Right lobe of liver (tissue), 6 donors: Measurements from ENCODE around the gene LHFPL4. TPM values are rescaled to one million over a fixed set of nuclear protein-coding genes. Genes with fewer than 3 reads are reported as not detected.

Experiments used
- ATAC-seq, 4 donors: fragments of 200-7000 bp; cut with Tn5 transposase; one replicate each; pipeline ENCODE4 v1.9.1; 2020; ENCODE audit warnings: mild to moderate bottlenecking in 4 of 4, moderate library complexity in 4 of 4
- DNase-seq, 3 donors: peaks; one replicate each; pipeline ENCODE4 v3.0.0-alpha.2; 2020
- H3K27ac ChIP-seq, 3 donors: fragments of 200-600 bp; one replicate each; pipeline ENCODE4 v1.8.0; 2022
- H3K27me3 ChIP-seq, 2 donors: fragments of 200-600 bp; one replicate each; pipeline ENCODE4 v1.8.0; 2022
- H3K36me3 ChIP-seq, 4 donors: fragments of 200-600 bp; sonication (generic) in 1 of 4; one replicate each; pipeline versions ENCODE4 v1.5.1 to v1.8.0; 2017 to 2022; ENCODE audit warnings: control low read depth in 1 of 4
- H3K4me1 ChIP-seq, 4 donors: fragments of 200-600 bp; sonication (generic) in 1 of 4; one replicate each; pipeline versions ENCODE4 v1.5.1 to v1.8.0; 2017 to 2022; ENCODE audit warnings: control low read depth in 1 of 4
- H3K4me3 ChIP-seq, 3 donors: fragments of 200-600 bp; one replicate each; pipeline ENCODE4 v1.8.0; 2022
- H3K9me3 ChIP-seq, 4 donors: fragments of 200-600 bp; sonication (generic) in 1 of 4; one replicate each; pipeline versions ENCODE4 v1.5.1 to v1.8.0; 2017 to 2022; ENCODE audit warnings: control low read depth in 1 of 4
- CTCF ChIP-seq, 4 donors: fragments of 200-600 bp in 3 of 4; fragments of 450-650 bp in 1 of 4; IDR thresholded peaks; one replicate each; pipeline versions ENCODE4 v1.5.1 to v1.8.0; 2016 to 2022; ENCODE audit warnings: antibody characterized with exemption in 4 of 4, mild to moderate bottlenecking in 2 of 4
- POLR2A ChIP-seq: fragments of 450-650 bp; IDR thresholded peaks from one replicate; pipeline ENCODE4 v1.6.1; 2017; ENCODE audit warnings: antibody characterized with exemption, mild to moderate bottlenecking
- WGBS: methylation state at CpG from one replicate; pipeline ENCODE4 v1.1.6; 2018; ENCODE audit warnings: low coverage, low lambda C conversion rate; ENCODE audit not compliant: insufficient coverage; ENCODE audit errors: missing lambda C conversion rate; 5-methylcytosine and 5-hydroxymethylcytosine counted together
- intact Hi-C, 2 donors: fragments of 100-400 bp; cut with DNase I; formaldehyde crosslinking; loops; one replicate each; pipeline versions ENCODE4 v1.11.2 to v1.14.1; 2022
- total RNA-seq, 6 experiments: library from RNA; depleted of rRNA in 2 of 6; stranded (reverse); fragments of >200 nt in 2 of 6; fragmentation: NEBNext Ultra II Directional in 3 of 6; extraction: Animal tissue kit (Norgen Biotek cat#: 25700) in 3 of 6; gene quantifications; one replicate each; pipeline versions ENCODE4 v1.1.0 to v1.2.4, GENCODE V29; 2016 to 2023
- donor health status: DM: no; HTN: yes; CAD: no.
- donor health status: DM: no; HTN: no; CAD: no.
- donor health status: DM: no; HTN: no; CAD: no.
- donor health status: DM: no; HTN: yes; CAD: no.
- donor health status: DM: no; HTN: yes; CAD: no.

LHFPL4 gene
- total RNA-seq, 6 experiments from 2014 or later: 0.07 TPM; not detected in 5

GRCh38 chr3:9514956-9515355, 38.7 kb downstream of the LHFPL4 start:
- no peak overlapping the region for H3K27ac ChIP-seq
- no peaks in the 10 kb centered on the region for H3K9me3 ChIP-seq
- 43% methylated on average over 2 of the region's 2 CpGs for WGBS
- no peaks in the 10 kb centered on the region for H3K36me3 ChIP-seq
- no peaks in the 10 kb centered on the region for H3K4me1 ChIP-seq
- intact Hi-C loops: no loop called here
- H3K4me3 ChIP-seq: no peak overlapping the region
- H3K27me3 ChIP-seq: no peaks in the 10 kb centered on the region
- DNase-seq: no peak
- ATAC-seq: no peak
- TF ChIP-seq POLR2A (no peak), CTCF (IDR thresholded peaks at IDR 0.05) (no peak)

- no peaks in the 10 kb centered on the region for H3K36me3 ChIP-seq
- WGBS: 56% methylated on average over 4 of the region's 4 CpGs
- H3K9me3 ChIP-seq: no peaks in the 10 kb centered on the region
- H3K27ac ChIP-seq: no peak overlapping the region
- H3K4me1 ChIP-seq: no peaks in the 10 kb centered on the region
- H3K4me3 ChIP-seq: no peak overlapping the region
- intact Hi-C loops: no loop called here
- H3K27me3 ChIP-seq: no peaks in the 10 kb centered on the region
- DNase-seq (no peak), ATAC-seq (no peak)
- no peak for TF ChIP-seq CTCF (IDR thresholded peaks at IDR 0.05)
- TF ChIP-seq POLR2A: no peak
Observed at GRCh38 chr3:9514306-9514705, 39.3 kb downstream of the LHFPL4 start.

- ATAC-seq: no peak
- intact Hi-C loops: no loop called here
- no peak overlapping the region for H3K4me3 ChIP-seq
- H3K4me1 ChIP-seq: no peaks in the 10 kb centered on the region
- H3K9me3 ChIP-seq: no peaks in the 10 kb centered on the region
- no peaks in the 10 kb centered on the region for H3K36me3 ChIP-seq
- no peak for DNase-seq
- H3K27me3 ChIP-seq: no peaks in the 10 kb centered on the region
- 53% methylated on average over 6 of the region's 7 CpGs for WGBS
- TF ChIP-seq POLR2A (no peak), CTCF (IDR thresholded peaks at IDR 0.05) (no peak)
- H3K27ac ChIP-seq: no peak overlapping the region
Observed at GRCh38 chr3:9512456-9513045, 41.1 kb downstream of the LHFPL4 start.

GRCh38 chr3:9508781-9509180, 44.8 kb downstream of the LHFPL4 start:
- H3K36me3 ChIP-seq: no peaks in the 10 kb centered on the region
- no peak for DNase-seq
- no peak overlapping the region for H3K4me3 ChIP-seq
- H3K27ac ChIP-seq: no peak overlapping the region
- no peaks in the 10 kb centered on the region for H3K4me1 ChIP-seq
- no peaks in the 10 kb centered on the region for H3K27me3 ChIP-seq
- TF ChIP-seq POLR2A (no peak), CTCF (IDR thresholded peaks at IDR 0.05) (no peak)
- 14% methylated on average over 16 of the region's 25 CpGs for WGBS
- intact Hi-C loops: no loop called here
- no peak for ATAC-seq
- no peaks in the 10 kb centered on the region for H3K9me3 ChIP-seq
